IgD-negative memory B cell (primary cell): Measurements from ENCODE around the gene PYGL. TPM values are rescaled to one million over a fixed set of nuclear protein-coding genes. Genes with fewer than 3 reads are reported as not detected.

ENCODE experiments used
- H3K27ac Mint-ChIP-seq, 3 donors: one replicate each; pipeline ENCODE4 v1.8.0; 2020 to 2022; ENCODE audit warnings: mild to moderate bottlenecking in 3 of 3, mixed read lengths in 3 of 3, moderate library complexity in 1 of 3
- H3K27me3 Mint-ChIP-seq: one replicate; pipeline ENCODE4 v1.8.0; 2021; ENCODE audit warnings: mixed read lengths
- H3K36me3 Mint-ChIP-seq: one replicate; pipeline ENCODE4 v1.8.0; 2020; ENCODE audit warnings: mild to moderate bottlenecking, mixed read lengths
- H3K4me1 Mint-ChIP-seq, 3 donors: one replicate each; pipeline ENCODE4 v1.8.0; 2020 to 2022; ENCODE audit warnings: mixed read lengths in 3 of 3, mild to moderate bottlenecking in 1 of 3
- H3K4me3 Mint-ChIP-seq, 4 donors: one replicate each; pipeline ENCODE4 v1.8.0; 2020 to 2022; ENCODE audit warnings: mild to moderate bottlenecking in 4 of 4, mixed read lengths in 4 of 4, moderate library complexity in 3 of 4
- H3K9me3 Mint-ChIP-seq, 3 donors: one replicate each; pipeline ENCODE4 v1.8.0; 2020 to 2021; ENCODE audit warnings: mixed read lengths in 3 of 3, mild to moderate bottlenecking in 1 of 3
- polyA plus RNA-seq: library from polyadenylated mRNA; unstranded; fragments of 300-500 nt; fragmentation: Illumina TruSeq; gene quantifications from one replicate; pipeline ENCODE4 v1.2.3, GENCODE V29; 2021

PYGL gene
- polyA plus RNA-seq, 1 donor from 2014 or later: 0.20 TPM

GRCh38 chr14:50855558-50855957 is 88.7 kb downstream of the PYGL start:
- H3K4me3 Mint-ChIP-seq: no peak overlapping the region
- H3K9me3 Mint-ChIP-seq: no peaks in the 10 kb centered on the region
- no peaks in the 10 kb centered on the region for H3K36me3 Mint-ChIP-seq
- H3K27me3 Mint-ChIP-seq: no peaks in the 10 kb centered on the region
- peaks cover 4 to 8% (median 6%) of the 10 kb centered on the region in 3 donors for H3K4me1 Mint-ChIP-seq
- no peak overlapping the region for H3K27ac Mint-ChIP-seq

Other genes starting within 250 kb of the PYGL start
- gene NIN, start 113.3 kb downstream of the PYGL start, polyA plus RNA-seq: 76.5 TPM
- gene ABHD12B, start 72.4 kb downstream of the PYGL start, polyA plus RNA-seq: not detected
- 0.09 TPM for gene TRIM9, start 150.6 kb upstream of the PYGL start, polyA plus RNA-seq